COLO668 (cell line): ENCODE data around the gene TSC22D1.
A peak's percentile ranks its signal among the peaks of the same experiment; 100 is the strongest.

Experiments
- DNase-seq: peaks from one replicate; lab custom pipeline; 2025; ENCODE audit not compliant: unreplicated experiment; lab: John Stamatoyannopoulos, UW

The TSC22D1 gene

GRCh38 chr13:44455769-44456168 is 120.4 kb downstream of the TSC22D1 start:
- DNase-seq = no peak

GRCh38 chr13:44453881-44454280 is 122.2 kb downstream of the TSC22D1 start:
- DNase-seq = no peak

- DNase-seq = no peak
Measured at GRCh38 chr13:44453069-44453468, 123.1 kb downstream of the TSC22D1 start.

- no peak for DNase-seq
Measured at GRCh38 chr13:44452418-44452817, 123.7 kb downstream of the TSC22D1 start.

GRCh38 chr13:44451651-44452050 is 124.5 kb downstream of the TSC22D1 start:
- no peak for DNase-seq

GRCh38 chr13:44451126-44451525 is 125.0 kb downstream of the TSC22D1 start:
- no peak for DNase-seq

GRCh38 chr13:44449999-44450821 is 125.9 kb downstream of the TSC22D1 start:
- DNase-seq = peak; percentile 35

GRCh38 chr13:44448875-44449274 is 127.3 kb downstream of the TSC22D1 start:
- no peak for DNase-seq

- DNase-seq = no peak
Measured at GRCh38 chr13:44448373-44448772, 127.8 kb downstream of the TSC22D1 start.

GRCh38 chr13:44447783-44448321 is 128.3 kb downstream of the TSC22D1 start:
- DNase-seq = no peak

- DNase-seq = no peak
Measured at GRCh38 chr13:44440046-44440608, 136.0 kb downstream of the TSC22D1 start.

- no peak for DNase-seq
Measured at GRCh38 chr13:44439452-44440024, 136.6 kb downstream of the TSC22D1 start.

- DNase-seq = no peak
Measured at GRCh38 chr13:44438234-44438579, 137.9 kb downstream of the TSC22D1 start.

- no peak for DNase-seq
Measured at GRCh38 chr13:44437356-44438233, 138.5 kb downstream of the TSC22D1 start.

GRCh38 chr13:44436589-44437337 is 139.4 kb downstream of the TSC22D1 start:
- DNase-seq = peak; percentile 98

- DNase-seq = no peak
Measured at GRCh38 chr13:44435919-44436510, 140.1 kb downstream of the TSC22D1 start.

- peak; percentile 99 for DNase-seq
Measured at GRCh38 chr13:44435142-44435918, 140.8 kb downstream of the TSC22D1 start.

- no peak for DNase-seq
Measured at GRCh38 chr13:44434766-44435141, 141.4 kb downstream of the TSC22D1 start.
